NCI-H748 (cell line): Measurements from ENCODE around the gene SLC6A19.
"Not testable (repeated sequence)": the region's sequence is repeated elsewhere in the genome, so short reads cannot be mapped to it uniquely, and the experiment has no call there.

Experiments used
- DNase-seq: peaks from one replicate; lab custom pipeline; 2025; ENCODE audit not compliant: unreplicated experiment; lab: John Stamatoyannopoulos, UW

SLC6A19 gene

GRCh38 chr5:1220351-1220750 is 19.0 kb downstream of the SLC6A19 start:
- DNase-seq = no peak

DNA sequence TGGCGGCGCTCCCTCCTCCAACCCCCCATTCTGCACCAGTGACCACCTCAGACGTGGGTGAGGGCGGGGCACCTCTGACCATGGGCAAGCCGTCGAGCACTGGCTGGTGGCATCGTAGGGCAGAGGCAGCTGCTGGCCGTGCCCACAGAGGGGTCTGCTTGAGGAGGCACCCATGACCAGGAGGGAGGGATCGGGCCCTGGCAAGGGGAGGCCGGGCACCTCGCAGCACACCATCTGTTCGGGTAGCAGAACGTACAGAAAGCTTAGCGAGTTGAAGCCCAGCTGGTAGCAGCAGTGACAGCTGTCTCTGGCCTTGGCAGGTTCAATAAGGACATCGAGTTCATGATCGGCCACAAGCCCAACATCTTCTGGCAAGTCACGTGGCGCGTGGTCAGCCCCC is 19.4 kb downstream of the SLC6A19 start:
- no peak for DNase-seq

DNA sequence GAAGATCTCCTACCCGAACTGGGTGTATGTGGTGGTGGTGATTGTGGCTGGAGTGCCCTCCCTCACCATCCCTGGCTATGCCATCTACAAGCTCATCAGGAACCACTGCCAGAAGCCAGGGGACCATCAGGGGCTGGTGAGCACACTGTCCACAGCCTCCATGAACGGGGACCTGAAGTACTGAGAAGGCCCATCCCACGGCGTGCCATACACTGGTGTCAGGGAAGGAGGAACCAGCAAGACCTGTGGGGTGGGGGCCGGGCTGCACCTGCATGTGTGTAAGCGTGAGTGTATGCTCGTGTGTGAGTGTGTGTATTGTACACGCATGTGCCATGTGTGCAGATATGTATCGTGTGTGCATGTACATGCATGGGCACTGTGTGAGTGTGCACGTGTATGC is 20.3 kb downstream of the SLC6A19 start:
- DNase-seq = no peak

DNA sequence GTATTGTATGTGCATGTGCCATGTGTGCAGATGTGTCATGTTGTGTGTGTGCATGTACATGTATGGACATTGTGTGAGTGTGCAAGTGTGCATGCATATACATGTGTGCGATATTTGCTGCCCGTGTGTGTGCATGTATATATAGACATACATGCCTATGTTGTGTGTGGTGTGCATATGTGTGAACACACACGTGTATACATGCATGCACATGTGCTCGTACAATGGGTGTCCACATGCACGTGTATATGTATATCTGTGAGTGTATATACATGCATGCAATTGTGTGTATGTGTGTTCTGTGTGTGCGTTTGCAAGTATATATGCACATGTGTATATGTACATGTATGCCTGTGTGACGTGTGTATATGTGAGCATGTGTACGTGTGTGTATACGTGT is 20.8 kb downstream of the SLC6A19 start:
- no peak for DNase-seq

DNA sequence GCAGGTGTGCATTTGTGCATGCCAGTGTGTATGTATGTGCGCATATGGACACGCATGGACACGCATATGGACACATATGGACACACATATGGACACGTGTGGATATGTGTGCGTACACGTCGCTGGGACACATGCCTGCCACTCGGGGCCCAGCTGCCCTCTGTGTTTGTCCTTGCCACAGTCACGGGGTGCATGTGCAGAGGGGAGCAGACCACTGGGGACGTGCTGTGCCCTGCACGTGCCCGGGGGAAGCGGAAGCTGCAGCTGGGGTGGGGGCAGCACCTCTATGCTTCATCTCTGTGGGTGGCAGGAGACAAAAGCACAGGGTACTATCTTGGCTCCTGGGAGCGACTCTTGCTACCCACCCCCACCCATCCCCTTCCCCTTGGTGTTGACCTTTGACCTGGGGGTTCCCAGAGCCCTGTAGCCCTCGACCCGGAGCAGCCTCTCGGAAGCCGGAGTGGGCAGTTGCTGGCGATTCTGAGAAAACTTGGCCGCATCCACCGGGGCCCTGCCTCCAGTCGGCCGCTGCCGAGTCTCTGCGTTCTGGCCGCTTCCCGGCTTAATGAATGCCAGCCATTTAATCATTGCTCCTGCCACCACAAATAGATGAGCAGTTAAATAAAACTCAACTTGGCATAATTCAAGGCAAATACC is 21.4 kb downstream of the SLC6A19 start:
- no peak for DNase-seq

DNA sequence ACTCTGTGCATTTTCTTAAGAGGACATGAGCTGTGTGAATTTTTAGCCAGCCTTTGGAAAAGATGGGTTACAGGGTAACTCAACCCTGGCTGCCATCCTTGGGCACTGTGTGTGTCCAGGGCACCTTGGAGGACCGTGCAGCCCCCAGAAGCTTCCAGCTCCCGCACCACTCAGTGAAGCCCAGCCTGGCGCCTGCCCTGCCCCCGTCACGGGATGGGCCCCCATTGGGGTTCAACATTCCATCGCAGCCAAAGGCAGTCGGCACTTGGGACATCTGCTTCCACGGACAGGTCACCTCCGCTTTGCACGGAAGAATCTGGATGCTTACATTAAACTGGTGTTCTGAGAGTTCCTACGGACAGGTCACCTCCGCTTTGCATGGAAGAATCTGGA is 21.9 kb downstream of the SLC6A19 start:
- no peak for DNase-seq

- DNase-seq = no peak
These were observed 23.2 kb downstream of the SLC6A19 start for GRCh38 chr5:1224631-1225030.

- no peak for DNase-seq
These were observed 23.7 kb downstream of the SLC6A19 start, which contains the start of gene SLC6A18 for GRCh38 chr5:1225081-1225480. TSS of gene SLC6A18 (plus strand) at chr5:1225381. CDS start at chr5:1225478, 97 bp downstream.

GRCh38 chr5:1226231-1226630 is 24.8 kb downstream of the SLC6A19 start:
- no peak for DNase-seq

DNA sequence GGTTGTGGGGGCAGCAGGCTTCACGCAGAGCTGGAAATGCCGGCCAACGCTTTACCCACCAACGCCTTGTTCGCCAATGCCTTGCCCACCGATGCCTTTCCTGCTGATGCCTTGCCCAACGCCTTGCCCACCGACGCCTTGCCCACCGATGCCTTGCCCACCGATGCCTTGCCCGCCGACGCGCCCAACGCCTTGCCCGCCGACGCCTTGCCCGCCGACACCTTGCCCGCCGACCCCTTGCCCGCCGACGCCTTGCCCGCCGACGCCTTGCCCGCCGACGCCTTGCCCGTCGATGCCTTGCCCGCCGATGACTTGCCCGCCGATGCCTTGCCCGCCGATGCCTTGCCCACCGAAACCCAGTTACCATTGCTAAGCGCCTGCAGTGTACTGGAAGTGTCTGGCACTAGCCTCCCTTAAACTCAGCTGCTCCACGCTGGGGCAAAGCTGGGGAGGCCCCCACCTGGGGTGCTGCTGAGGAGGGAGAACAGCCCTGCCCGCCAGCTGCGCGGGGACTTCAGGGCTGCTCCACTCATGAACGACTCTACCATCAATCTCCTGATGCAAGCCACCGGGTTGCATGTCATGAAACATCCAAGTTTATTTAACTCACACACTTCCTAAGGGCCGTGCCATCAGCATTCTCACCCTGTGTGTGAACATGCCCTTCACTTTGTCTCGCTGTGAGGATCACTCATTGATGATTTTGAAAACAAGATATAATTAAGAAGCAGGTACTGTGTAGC is 25.6 kb downstream of the SLC6A19 start:
- DNase-seq = no peak

GRCh38 chr5:1227667-1228066 is 26.3 kb downstream of the SLC6A19 start:
- peak; percentile 76 for DNase-seq

DNA sequence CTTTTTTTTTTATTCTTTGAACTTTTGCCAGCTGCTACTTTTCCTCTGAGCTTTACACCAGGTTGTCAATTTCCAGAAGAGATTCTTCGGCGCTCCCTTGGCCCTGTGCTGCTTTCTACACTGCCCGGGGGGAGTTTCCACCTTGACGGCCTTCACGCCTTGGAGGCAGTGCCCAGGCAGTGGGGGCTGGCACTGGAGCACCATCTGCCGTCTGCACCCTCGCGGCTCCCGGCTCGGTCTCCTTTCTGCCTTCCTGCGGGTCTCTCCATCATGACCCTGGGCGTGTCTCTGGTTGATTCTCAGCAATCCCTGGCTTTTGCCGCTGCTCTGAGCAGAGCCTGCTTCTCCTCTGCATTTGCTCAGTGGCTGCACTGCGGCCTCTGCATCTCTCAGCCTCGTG is 26.7 kb downstream of the SLC6A19 start:
- DNase-seq = peak; percentile 56

DNA sequence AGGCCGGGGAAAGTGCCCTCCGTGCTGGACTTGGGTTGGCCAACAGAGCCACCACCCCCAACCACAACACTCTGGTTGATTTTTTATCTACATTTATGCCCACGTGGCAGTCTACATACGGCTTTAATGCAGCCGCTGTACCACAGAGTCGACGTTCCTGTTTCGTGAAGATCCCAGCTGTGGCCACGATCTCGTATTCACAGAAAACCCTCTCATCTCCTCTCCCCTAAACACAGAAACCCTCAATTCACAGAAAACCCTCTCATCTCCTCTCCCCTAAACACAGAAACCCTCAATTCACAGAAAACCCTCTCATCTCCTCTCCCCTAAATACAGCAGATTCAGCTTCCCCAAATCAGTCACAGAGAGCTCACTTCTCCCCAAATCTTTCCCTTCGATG is 27.6 kb downstream of the SLC6A19 start:
- DNase-seq = not testable (repeated sequence)

DNA sequence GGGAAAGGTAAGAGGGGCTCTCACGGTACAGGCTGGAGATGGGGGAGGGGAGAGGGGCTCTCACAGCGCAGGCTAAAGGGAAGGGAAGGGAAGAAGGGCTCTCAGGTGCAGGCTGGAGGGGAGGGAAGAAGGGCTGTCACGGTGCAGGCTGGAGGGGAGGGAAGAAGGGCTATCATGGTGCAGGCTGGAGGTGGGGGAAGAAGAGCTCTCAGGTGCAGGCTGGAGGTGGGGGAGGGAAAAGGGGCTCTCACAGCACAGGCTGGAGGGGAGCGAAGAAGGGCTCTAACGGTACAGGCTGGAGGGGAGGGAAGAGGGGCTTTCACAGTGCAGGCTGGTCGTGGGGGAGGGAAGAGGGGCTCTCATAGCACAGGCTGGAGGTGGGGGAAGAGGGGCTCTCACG is 28.4 kb downstream of the SLC6A19 start:
- no peak for DNase-seq

GRCh38 chr5:1230551-1230950 is 29.2 kb downstream of the SLC6A19 start:
- no peak for DNase-seq

DNA sequence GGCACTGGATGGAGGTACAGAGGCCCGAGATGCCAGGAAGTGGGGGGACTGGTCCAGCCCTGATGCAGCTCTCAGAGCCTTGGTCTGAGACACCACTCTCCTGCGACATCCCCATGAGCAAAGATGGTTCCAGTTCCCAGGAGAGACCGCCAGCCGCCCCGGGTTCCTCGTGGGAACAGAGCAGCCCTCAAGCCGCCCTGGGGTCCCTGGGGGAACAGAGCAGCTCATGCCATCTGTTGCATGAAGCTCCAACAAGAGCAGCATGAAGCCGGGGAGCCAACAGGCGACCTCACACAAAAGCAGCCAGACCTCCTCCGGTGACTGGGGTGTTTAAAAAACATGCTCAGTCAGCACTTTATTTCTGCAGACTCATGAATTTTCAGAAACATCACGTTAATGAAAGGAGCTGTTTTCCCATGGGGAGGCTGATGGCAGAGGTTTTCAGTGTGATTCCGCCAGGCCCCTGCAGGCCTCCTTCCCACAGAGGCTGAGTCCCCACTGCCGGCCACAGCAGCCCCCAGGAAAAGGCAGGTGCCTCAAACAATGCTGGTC is 30.0 kb downstream of the SLC6A19 start:
- DNase-seq = no peak

DNA sequence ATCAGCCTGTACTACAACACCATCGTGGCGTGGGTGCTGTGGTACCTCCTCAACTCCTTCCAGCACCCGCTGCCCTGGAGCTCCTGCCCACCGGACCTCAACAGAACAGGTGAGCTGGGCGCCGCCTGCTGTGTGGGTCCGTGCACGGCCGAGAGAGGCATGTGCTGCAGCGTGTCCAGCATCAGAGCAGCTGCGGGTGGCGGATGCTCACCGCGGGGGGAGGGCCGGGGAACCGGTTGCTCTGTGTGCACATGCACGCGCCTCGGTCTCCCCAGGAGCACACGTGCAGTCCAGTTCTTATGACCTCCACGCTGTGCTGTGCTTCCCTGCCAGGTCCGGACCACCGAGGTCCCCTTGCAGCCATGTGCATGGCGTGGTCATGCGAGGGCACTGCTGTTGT is 31.4 kb downstream of the SLC6A19 start:
- no peak for DNase-seq

DNA sequence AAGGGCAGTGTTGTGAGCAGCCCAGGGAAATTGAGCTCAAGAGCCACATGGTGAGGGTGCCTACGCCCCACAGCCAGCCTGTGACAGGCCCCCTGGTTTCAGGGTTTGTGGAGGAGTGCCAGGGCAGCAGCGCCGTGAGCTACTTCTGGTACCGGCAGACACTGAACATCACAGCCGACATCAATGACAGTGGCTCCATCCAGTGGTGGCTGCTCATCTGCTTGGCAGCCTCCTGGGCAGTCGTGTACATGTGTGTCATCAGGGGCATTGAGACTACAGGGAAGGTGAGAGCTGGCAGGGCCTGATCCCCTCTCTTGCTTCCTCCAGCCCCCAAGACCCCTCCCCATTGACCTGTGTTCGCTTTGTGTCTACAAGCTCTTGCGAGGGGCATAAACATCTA is 34.0 kb downstream of the SLC6A19 start:
- peak; percentile 31 for DNase-seq

DNA sequence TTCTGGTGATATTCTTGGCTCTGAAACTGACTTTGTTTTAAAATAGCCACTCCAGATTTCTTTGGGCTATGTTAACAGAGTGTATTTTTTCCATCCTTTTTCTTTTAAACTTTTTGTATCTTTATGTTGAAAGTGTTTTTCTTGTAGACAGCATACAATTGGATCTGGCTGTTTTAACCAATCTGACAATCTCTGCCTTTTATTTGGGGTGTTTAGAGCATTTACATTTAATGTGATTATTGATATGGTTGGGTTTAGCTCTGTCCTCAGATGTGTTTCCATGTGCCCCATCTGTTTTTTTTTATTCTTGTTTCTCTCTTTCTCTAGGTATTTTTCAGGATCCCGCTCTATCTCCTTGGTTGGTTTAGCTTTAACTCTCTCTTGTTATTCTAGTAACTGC is 34.4 kb downstream of the SLC6A19 start:
- DNase-seq = no peak

- DNase-seq = no peak
These were observed 38.3 kb downstream of the SLC6A19 start for GRCh38 chr5:1239505-1240251.

DNA sequence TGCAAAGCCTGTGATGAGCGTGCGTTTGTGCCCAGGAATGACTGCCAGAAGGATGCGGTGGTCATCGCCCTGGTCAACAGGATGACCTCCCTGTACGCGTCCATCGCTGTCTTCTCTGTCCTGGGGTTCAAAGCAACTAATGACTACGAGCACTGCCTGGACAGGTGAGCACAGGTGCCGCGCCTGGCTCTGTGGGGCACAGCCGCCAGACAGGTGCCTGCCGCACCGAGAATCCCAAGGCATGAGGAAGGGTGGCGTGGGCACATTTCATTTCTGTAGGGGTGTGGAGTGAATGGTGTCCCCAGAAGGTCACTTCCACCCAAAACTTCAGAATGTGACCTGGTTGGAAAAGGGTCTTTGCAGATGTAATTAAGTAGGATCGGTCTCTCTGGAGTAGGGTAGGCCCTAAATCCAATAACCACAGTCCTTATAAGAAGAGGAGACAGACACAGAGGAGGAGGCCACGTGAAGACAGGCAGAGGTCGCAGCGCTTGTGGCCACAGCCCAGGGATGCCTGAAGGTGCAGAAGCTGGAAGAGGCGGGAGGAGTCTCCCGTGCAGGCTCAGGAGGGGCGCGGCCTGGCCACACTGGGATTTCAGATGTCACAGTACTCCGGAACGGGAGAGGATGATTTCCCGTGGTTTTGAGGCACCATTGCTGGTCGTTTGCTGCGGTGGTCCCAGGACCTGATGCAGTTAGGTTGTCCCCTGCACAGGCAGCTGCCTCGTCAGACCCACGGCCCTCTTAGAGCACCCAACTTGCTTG is 39.3 kb downstream of the SLC6A19 start:
- DNase-seq = no peak
